CD4-positive, alpha-beta T cell (primary cell): ENCODE results near the gene PPP1R3G. TPM values are rescaled to one million over a fixed set of nuclear protein-coding genes. Genes with fewer than 3 reads are reported as not detected.

Source experiments
- ATAC-seq: fragments of 200-7000 bp; cut with Tn5 transposase; one replicate; pipeline ENCODE4 v1.10.0; 2022; ENCODE audit warnings: mild to moderate bottlenecking; ENCODE audit not compliant: poor library complexity
- CTCF ChIA-PET: fragments of 350-600 bp; sonication (Branson Sonifier 250); formaldehyde crosslinking; loops from one replicate; lab custom pipeline; 2021; ENCODE audit warnings: antibody characterized with exemption, inconsistent platforms; lab: Charles Lee
- POLR2A ChIA-PET: fragments of 350-600 bp; sonication (Branson Sonifier 250); formaldehyde crosslinking; loops from one replicate; lab custom pipeline; 2021; ENCODE audit warnings: antibody characterized with exemption, inconsistent platforms; lab: Charles Lee
- DNase-seq, 14 experiments: peaks; one replicate each; pipeline ENCODE4 v3.0.0-alpha.2; 2013 to 2020; ENCODE audit warnings: mixed read lengths in 2 of 14
- H3K27ac ChIP-seq, 2 donors: one replicate each; pipeline versions ENCODE4 v1.5.1 to v1.7.0; 2013; ENCODE audit warnings: low read length in 2 of 2, low read depth in 1 of 2, mild to moderate bottlenecking in 1 of 2
- H3K27me3 ChIP-seq, 2 experiments: 1 replicate in 1 of 2; 2 replicates in 1 of 2; pipeline versions ENCODE4 v1.6.1 to v1.7.0; 2013; ENCODE audit warnings: low read length in 2 of 2, control low read depth in 1 of 2, mild to moderate bottlenecking in 1 of 2, moderate library complexity in 1 of 2; ENCODE audit not compliant: insufficient read depth in 2 of 2, control insufficient read depth in 1 of 2
- H3K36me3 ChIP-seq: one replicate; pipeline ENCODE4 v1.6.1; 2013; ENCODE audit warnings: low read length, control low read depth; ENCODE audit not compliant: insufficient read depth
- H3K4me1 ChIP-seq: one replicate; pipeline ENCODE4 v1.6.1; 2013; ENCODE audit warnings: low read length, control low read depth; ENCODE audit not compliant: insufficient read depth
- H3K4me3 ChIP-seq: one replicate; pipeline ENCODE4 v1.5.1; 2013; ENCODE audit warnings: mild to moderate bottlenecking, low read length, moderate library complexity
- H3K9me3 ChIP-seq, 2 experiments: 1 replicate in 1 of 2; 2 replicates in 1 of 2; pipeline versions ENCODE4 v1.6.1 to v1.7.0; 2013; ENCODE audit warnings: low read length in 2 of 2, mild to moderate bottlenecking in 2 of 2, control low read depth in 1 of 2, moderate library complexity in 1 of 2; ENCODE audit not compliant: control insufficient read depth in 1 of 2, insufficient read depth in 1 of 2
- H3K27ac Mint-ChIP-seq: one replicate; pipeline ENCODE4 v1.8.0; 2020; ENCODE audit warnings: mixed read lengths
- H3K27me3 Mint-ChIP-seq: one replicate; pipeline ENCODE4 v1.8.0; 2021; ENCODE audit warnings: mixed read lengths
- H3K36me3 Mint-ChIP-seq: one replicate; pipeline ENCODE4 v1.8.0; 2021; ENCODE audit warnings: low read depth, mixed read lengths
- H3K4me1 Mint-ChIP-seq: one replicate; pipeline ENCODE4 v1.8.0; 2021; ENCODE audit warnings: low read depth, mixed read lengths
- H3K4me3 Mint-ChIP-seq: one replicate; pipeline ENCODE4 v1.8.0; 2020; ENCODE audit warnings: mild to moderate bottlenecking, mixed read lengths
- H3K9me3 Mint-ChIP-seq: one replicate; pipeline ENCODE4 v1.8.0; 2020; ENCODE audit warnings: mixed read lengths
- CTCF ChIP-seq: fragments of 200-600 bp; IDR thresholded peaks from one replicate; pipeline ENCODE4 v1.8.0; 2022; ENCODE audit warnings: antibody characterized with exemption, mild to moderate bottlenecking
- intact Hi-C, 2 experiments: fragments of 100-400 bp; cut with DNase I in 1 of 2; cut with micrococcal nuclease in 1 of 2; formaldehyde crosslinking; loops; one replicate each; pipeline versions ENCODE4 v1.15.1 to v1.9.0; 2023 to 2025; cut with DNase I, micrococcal nuclease
- total RNA-seq, 174 experiments: library from RNA in 2 of 174; stranded (reverse) in 2 of 174; gene quantifications; one replicate each; pipeline ENCODE4 v1.2.3 and lab custom pipeline; 2021 to 2026

The PPP1R3G gene
- total RNA-seq, 2 experiments from 2014 or later: not detected

GRCh38 chr6:5088780-5089179 is 3.6 kb downstream of the PPP1R3G start:
- CTCF ChIA-PET: no interaction called here
- H3K36me3 Mint-ChIP-seq: no peaks in the 10 kb centered on the region
- H3K27ac ChIP-seq: no peak overlapping the region
- H3K9me3 ChIP-seq: peaks cover 0 to 12% of the 10 kb centered on the region in 2 experiments
- no peak for DNase-seq
- H3K4me3 Mint-ChIP-seq: no peak overlapping the region
- peaks cover 19% of the 10 kb centered on the region for H3K4me1 Mint-ChIP-seq
- H3K4me1 ChIP-seq: peaks cover 10% of the 10 kb centered on the region
- intact Hi-C loops: no loop called here
- no peak overlapping the region for H3K27ac Mint-ChIP-seq
- ATAC-seq: no peak
- peaks cover 37 to 47% of the 10 kb centered on the region in 2 experiments for H3K27me3 ChIP-seq
- peaks cover 50% of the 10 kb centered on the region for H3K27me3 Mint-ChIP-seq
- H3K36me3 ChIP-seq: no peaks in the 10 kb centered on the region
- no peak overlapping the region for H3K4me3 ChIP-seq
- no peaks in the 10 kb centered on the region for H3K9me3 Mint-ChIP-seq
- POLR2A ChIA-PET: no interaction called here
- no peak for TF ChIP-seq CTCF

GRCh38 chr6:5089481-5090438 is 4.6 kb downstream of the PPP1R3G start:
- H3K27me3 Mint-ChIP-seq: peaks cover 51% of the 10 kb centered on the region
- TF ChIP-seq CTCF: no peak
- ChIA-PET POLR2A (no interaction called here), CTCF (no interaction called here)
- ATAC-seq: no peak
- intact Hi-C loops: no loop called here
- no peaks in the 10 kb centered on the region for H3K36me3 Mint-ChIP-seq
- Histone ChIP-seq H3K27ac (no peak overlapping the region), H3K27me3 (peaks cover 34 to 43% of the 10 kb centered on the region in 2 experiments), H3K9me3 (peaks cover 0 to 12% of the 10 kb centered on the region in 2 experiments), H3K4me1 (peaks cover 8% of the 10 kb centered on the region), H3K36me3 (no peaks in the 10 kb centered on the region), H3K4me3 (no peak overlapping the region)
- no peak overlapping the region for H3K27ac Mint-ChIP-seq
- DNase-seq: no peak
- H3K4me3 Mint-ChIP-seq: no peak overlapping the region
- no peaks in the 10 kb centered on the region for H3K9me3 Mint-ChIP-seq
- H3K4me1 Mint-ChIP-seq: peaks cover 19% of the 10 kb centered on the region

GRCh38 chr6:5090603-5091002 is 5.5 kb downstream of the PPP1R3G start:
- Histone ChIP-seq H3K27ac (no peak overlapping the region), H3K27me3 (peaks cover 32 to 39% of the 10 kb centered on the region in 2 experiments), H3K4me1 (peaks cover 6% of the 10 kb centered on the region), H3K9me3 (peaks cover 0 to 12% of the 10 kb centered on the region in 2 experiments), H3K36me3 (no peaks in the 10 kb centered on the region), H3K4me3 (no peak overlapping the region)
- Mint-ChIP-seq H3K4me1 (peaks cover 19% of the 10 kb centered on the region), H3K4me3 (no peak overlapping the region), H3K9me3 (no peaks in the 10 kb centered on the region), H3K36me3 (no peaks in the 10 kb centered on the region), H3K27ac (no peak overlapping the region), H3K27me3 (peaks cover 51% of the 10 kb centered on the region)
- intact Hi-C loops: no loop called here
- ChIA-PET CTCF (no interaction called here), POLR2A (no interaction called here)
- ATAC-seq: no peak
- TF ChIP-seq CTCF: no peak
- no peak for DNase-seq
